Measurements from ENCODE around the gene BABAM2.
A peak's percentile ranks its signal among the peaks of the same experiment; 100 is the strongest.
"Not testable (repeated sequence)": the region's sequence is repeated elsewhere in the genome, so short reads cannot be mapped to it uniquely, and the experiment has no call there.

Gene BABAM2
- 18.6 to 23.1 reads per million in 2 donors for total RNA-seq

GRCh38 chr2:27890146-27890923 lies at the start of gene BABAM2, which contains the start of gene RBKS:
BABAM2 (plus strand) TSS chr2:27890729; CDS start chr2:27894557, 3,828 bp downstream.
RBKS (minus strand) TSS chr2:27890387; CDS start chr2:27890345, 42 bp downstream.
- DNase-seq: peak; percentile 84

- DNase-seq: no peak
Observed at GRCh38 chr2:27842894-27843293, 47.6 kb upstream of the BABAM2 start.

- no peak for DNase-seq
Observed at GRCh38 chr2:27843992-27844391, 46.5 kb upstream of the BABAM2 start.

- DNase-seq: no peak
Observed at GRCh38 chr2:27844821-27845255, 45.7 kb upstream of the BABAM2 start.

- DNase-seq: no peak
Observed at GRCh38 chr2:27847333-27847732, 43.2 kb upstream of the BABAM2 start.

- DNase-seq: no peak
Observed at GRCh38 chr2:27849558-27850205, 40.8 kb upstream of the BABAM2 start.

GRCh38 chr2:27852691-27853090 lies 37.8 kb upstream of the BABAM2 start:
- no peak for DNase-seq

GRCh38 chr2:27854229-27854862 lies 36.2 kb upstream of the BABAM2 start:
- no peak for DNase-seq

GRCh38 chr2:27855476-27855875 lies 35.1 kb upstream of the BABAM2 start:
- DNase-seq: no peak

GRCh38 chr2:27856386-27856785 lies 34.1 kb upstream of the BABAM2 start:
- DNase-seq: no peak

- DNase-seq: no peak
Observed at GRCh38 chr2:27856956-27857355, 33.6 kb upstream of the BABAM2 start.

- DNase-seq: no peak
Observed at GRCh38 chr2:27857417-27858172, 32.9 kb upstream of the BABAM2 start.

GRCh38 chr2:27860111-27860510 lies 30.4 kb upstream of the BABAM2 start:
- no peak for DNase-seq

- no peak for DNase-seq
Observed at GRCh38 chr2:27863146-27863545, 27.4 kb upstream of the BABAM2 start.

- DNase-seq: not testable (repeated sequence)
Observed at GRCh38 chr2:27863955-27864354, 26.6 kb upstream of the BABAM2 start.

GRCh38 chr2:27866237-27866636 lies 24.3 kb upstream of the BABAM2 start:
- DNase-seq: no peak

- DNase-seq: no peak
Observed at GRCh38 chr2:27869763-27870162, 20.8 kb upstream of the BABAM2 start.

GRCh38 chr2:27870724-27871123 lies 19.8 kb upstream of the BABAM2 start:
- no peak for DNase-seq

- no peak for DNase-seq
Observed at GRCh38 chr2:27871802-27872201, 18.7 kb upstream of the BABAM2 start.

- no peak for DNase-seq
Observed at GRCh38 chr2:27873091-27873490, 17.4 kb upstream of the BABAM2 start.

GRCh38 chr2:27875089-27875881 lies 15.2 kb upstream of the BABAM2 start:
- DNase-seq: no peak

- DNase-seq: no peak
Observed at GRCh38 chr2:27878825-27879224, 11.7 kb upstream of the BABAM2 start.

Data from activated gamma-delta T cell (primary cell).